Keratinocyte (primary cell): ENCODE measurements around the gene ZNF236. TPM values are rescaled to one million over a fixed set of nuclear protein-coding genes. Genes with fewer than 3 reads are reported as not detected.

Experiments used
- DNase-seq: peaks from one replicate; pipeline ENCODE4 v3.0.0-alpha.2; 2011; ENCODE audit warnings: low read depth, missing footprints, low spot score
- FAIRE-seq: peaks from 2 replicates; lab custom pipeline; 2011; peaks lifted over from hg19 to GRCh38; lab: Jason Lieb, UNC
- H2AFZ ChIP-seq: 2 replicates; pipeline ENCODE4 v1.6.0; 2012; ENCODE audit warnings: low read length, control low read depth, inconsistent platforms; ENCODE audit not compliant: control insufficient read depth
- H3K27ac ChIP-seq: 2 replicates; pipeline ENCODE4 v1.5.1; 2011; ENCODE audit warnings: low read length; ENCODE audit not compliant: control insufficient read depth, insufficient read depth
- H3K27me3 ChIP-seq: 3 replicates; pipeline ENCODE4 v1.6.0; 2011; ENCODE audit warnings: low read length; ENCODE audit not compliant: control insufficient read depth, insufficient read depth; ENCODE audit errors: extremely low read depth
- H3K36me3 ChIP-seq, 2 experiments: 2 replicates in 1 of 2; 3 replicates in 1 of 2; pipeline ENCODE4 v1.5.1; 2011; ENCODE audit warnings: low read length in 2 of 2, mild to moderate bottlenecking in 1 of 2; ENCODE audit not compliant: control insufficient read depth in 2 of 2, insufficient read depth in 2 of 2; ENCODE audit errors: extremely low read depth in 1 of 2
- H3K4me1 ChIP-seq: 3 replicates; pipeline ENCODE4 v1.5.1; 2011; ENCODE audit warnings: low read length; ENCODE audit not compliant: control insufficient read depth, insufficient read depth; ENCODE audit errors: extremely low read depth
- H3K4me2 ChIP-seq: 3 replicates; pipeline ENCODE4 v1.6.0; 2011; ENCODE audit warnings: low read depth, low read length; ENCODE audit not compliant: control insufficient read depth, insufficient read depth; ENCODE audit errors: extremely low read depth
- H3K4me3 ChIP-seq, 3 experiments: fragments of 200-600 bp in 1 of 3; sonication (generic) in 1 of 3; 2 replicates in 2 of 3; 3 replicates in 1 of 3; pipeline ENCODE4 v1.5.1; 2011 to 2016; ENCODE audit warnings: low read length in 3 of 3, mild to moderate bottlenecking in 3 of 3, control low read depth in 2 of 3, inconsistent platforms in 1 of 3, low read depth in 1 of 3, mixed read lengths in 1 of 3, mixed run types in 1 of 3, moderate library complexity in 1 of 3; ENCODE audit not compliant: control insufficient read depth in 2 of 3, insufficient read depth in 2 of 3; ENCODE audit errors: extremely low read depth in 1 of 3
- H3K79me2 ChIP-seq: 2 replicates; pipeline ENCODE4 v1.6.0; 2012; ENCODE audit warnings: low read length; ENCODE audit not compliant: control insufficient read depth, insufficient read depth
- H3K9ac ChIP-seq: 3 replicates; pipeline ENCODE4 v1.6.0; 2011; ENCODE audit warnings: low read length; ENCODE audit not compliant: control insufficient read depth, insufficient read depth; ENCODE audit errors: extremely low read depth
- H3K9me1 ChIP-seq: 3 replicates; pipeline ENCODE4 v1.6.0; 2011; ENCODE audit warnings: low read length; ENCODE audit not compliant: control insufficient read depth, insufficient read depth; ENCODE audit errors: extremely low read depth
- H3K9me3 ChIP-seq: 2 replicates; pipeline ENCODE4 v1.5.1; 2012; ENCODE audit warnings: low read depth, low read length; ENCODE audit not compliant: control insufficient read depth
- H4K20me1 ChIP-seq: 3 replicates; pipeline ENCODE4 v1.6.0; 2011; ENCODE audit warnings: low read length; ENCODE audit not compliant: control insufficient read depth, insufficient read depth; ENCODE audit errors: extremely low read depth
- CTCF ChIP-seq, 3 experiments: IDR thresholded peaks in 1 of 3; conservative IDR thresholded peaks in 1 of 3; optimal IDR thresholded peaks in 1 of 3; 2 replicates in 2 of 3; 3 replicates in 1 of 3; pipeline versions ENCODE3 to v1.5.1; 2011; ENCODE audit warnings: low read length in 3 of 3, mild to moderate bottlenecking in 3 of 3, moderate library complexity in 2 of 3, control low read depth in 1 of 3, inconsistent platforms in 1 of 3; ENCODE audit not compliant: insufficient read depth in 2 of 3; ENCODE audit errors: extremely low read depth in 1 of 3
- EZH2 ChIP-seq: IDR thresholded peaks from one replicate; pipeline ENCODE4 v1.6.1; 2012; ENCODE audit warnings: inconsistent platforms, mild to moderate bottlenecking, low read length, moderate library complexity
- dilution Hi-C: fragments of 300-500 bp; cut with MboI; formaldehyde crosslinking; loops from one replicate; pipeline ENCODE4 v1.7.0; 2020; ENCODE audit warnings: low sequenced_read_pairs; ENCODE audit not compliant: extremely low pct_ligation_motif_present
- polyA plus RNA-seq, 5 experiments: library from polyadenylated mRNA; depleted of rRNA in 3 of 5; stranded (reverse) in 3 of 5; stranded (forward) in 1 of 5; unstranded in 1 of 5; fragments of >200 nt; gene quantifications; 1 replicate in 1 of 5; 2 replicates in 3 of 5; 3 replicates in 1 of 5; pipeline versions ENCODE4 v1.2.1 to v1.2.3, GENCODE V29; 2011 to 2012; ENCODE audit warnings: missing spikeins in 2 of 5, low read depth in 1 of 5, low replicate concordance in 1 of 5

The ZNF236 gene
- polyA plus RNA-seq, 1 donor (not counting 4 experiments of a cell fraction or from before 2014, with no cell fraction given) = 4.5 TPM

DNA sequence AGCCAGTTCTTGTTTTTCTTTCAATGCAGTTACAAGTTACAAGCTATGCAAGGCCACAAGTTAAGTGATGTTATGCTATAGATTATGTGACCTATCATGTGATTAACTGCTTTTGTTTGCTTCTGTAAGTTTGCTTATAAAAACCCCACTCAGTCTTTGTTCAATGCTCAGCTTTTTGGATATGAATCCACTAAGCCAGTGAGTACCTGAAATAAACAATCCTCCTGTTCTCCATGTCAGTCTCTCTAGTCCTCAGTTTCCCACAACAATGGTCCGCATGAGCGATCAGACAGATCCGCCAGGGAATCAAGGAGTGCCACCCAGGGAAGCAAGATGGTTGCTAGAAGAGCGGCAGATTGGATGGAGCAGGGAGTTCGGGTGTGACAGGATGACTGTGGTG is 30.7 kb upstream of the ZNF236 start:
- DNase-seq = no peak
- Histone ChIP-seq H3K4me2 (no peak overlapping the region), H4K20me1 (no peaks in the 10 kb centered on the region), H3K36me3 (no peaks in the 10 kb centered on the region), H3K4me3 (no peak overlapping the region), H3K79me2 (no peaks in the 10 kb centered on the region), H3K4me1 (no peaks in the 10 kb centered on the region), H3K9me1 (no peaks in the 10 kb centered on the region), H3K27me3 (no peaks in the 10 kb centered on the region), H3K9me3 (peaks cover 5% of the 10 kb centered on the region), H3K9ac (no peak overlapping the region), H3K27ac (no peak overlapping the region), H2AFZ (no peak overlapping the region)
- dilution Hi-C loops = no loop called here
- no peak for TF ChIP-seq CTCF (optimal IDR thresholded peaks at IDR 0.05 in 1 of 3, IDR thresholded peaks at IDR 0.05 in 1 of 3, conservative IDR thresholded peaks at IDR 0.05 in 1 of 3; ENCODE audit: extremely low read depth in 1 of 3, insufficient read depth in 2 of 3, low read length in 3 of 3)
- TF ChIP-seq EZH2 = no peak
- no peak for FAIRE-seq

DNA sequence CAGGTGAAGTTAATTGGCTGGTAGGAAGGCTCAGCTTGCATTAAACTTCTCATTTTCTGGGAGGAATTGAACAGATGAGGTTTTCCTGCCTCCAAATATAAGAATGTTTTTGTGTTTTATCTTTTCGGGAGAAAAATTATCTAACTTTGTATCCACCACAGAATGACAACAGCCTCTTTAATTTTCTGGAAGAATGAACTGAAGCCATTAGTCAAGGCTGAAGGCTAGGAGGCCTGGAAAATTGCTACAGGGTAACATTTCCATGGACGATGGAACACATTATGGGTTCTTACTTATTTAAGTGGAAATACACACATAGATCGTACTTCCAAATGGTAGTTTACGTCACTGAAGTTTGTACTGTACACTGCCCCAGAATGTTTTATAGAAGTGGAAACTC is 28.0 kb upstream of the ZNF236 start:
- H3K4me1 ChIP-seq = no peaks in the 10 kb centered on the region
- H3K4me2 ChIP-seq = no peak overlapping the region
- peaks cover 5% of the 10 kb centered on the region for H3K9me3 ChIP-seq
- no peak overlapping the region for H2AFZ ChIP-seq
- H3K4me3 ChIP-seq = no peak overlapping the region
- H3K27me3 ChIP-seq = no peaks in the 10 kb centered on the region
- dilution Hi-C loops = no loop called here
- H4K20me1 ChIP-seq = no peaks in the 10 kb centered on the region
- FAIRE-seq (no peak), DNase-seq (no peak)
- H3K79me2 ChIP-seq = no peaks in the 10 kb centered on the region
- H3K9me1 ChIP-seq = no peaks in the 10 kb centered on the region
- H3K36me3 ChIP-seq = no peaks in the 10 kb centered on the region
- H3K27ac ChIP-seq = no peak overlapping the region
- no peak overlapping the region for H3K9ac ChIP-seq
- no peak for TF ChIP-seq CTCF (optimal IDR thresholded peaks at IDR 0.05 in 1 of 3, IDR thresholded peaks at IDR 0.05 in 1 of 3, conservative IDR thresholded peaks at IDR 0.05 in 1 of 3; ENCODE audit: extremely low read depth in 1 of 3, insufficient read depth in 2 of 3, low read length in 3 of 3)
- TF ChIP-seq EZH2 = no peak
